Lung microvascular endothelial cell (primary cell): ENCODE data around the gene KRTAP5-6. TPM values are rescaled to one million over a fixed set of nuclear protein-coding genes. Genes with fewer than 3 reads are reported as not detected.

Experiments
- DNase-seq, 2 donors: peaks; one replicate each; pipeline versions ENCODE4 v3.0.0 to v3.0.0-alpha.2; 2010; ENCODE audit warnings: low read depth in 2 of 2
- total RNA-seq: library from RNA; depleted of rRNA; stranded (reverse); fragments of >200 nt; gene quantifications from 2 replicates; pipeline ENCODE4 v1.2.1, GENCODE V29; 2014

The KRTAP5-6 gene, protein sequence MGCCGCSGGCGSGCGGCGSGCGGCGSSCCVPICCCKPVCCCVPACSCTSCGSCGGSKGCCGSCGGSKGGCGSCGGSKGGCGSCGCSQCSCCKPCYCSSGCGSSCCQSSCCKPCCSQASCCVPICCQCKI
- total RNA-seq = not detected in 2 replicates

DNA sequence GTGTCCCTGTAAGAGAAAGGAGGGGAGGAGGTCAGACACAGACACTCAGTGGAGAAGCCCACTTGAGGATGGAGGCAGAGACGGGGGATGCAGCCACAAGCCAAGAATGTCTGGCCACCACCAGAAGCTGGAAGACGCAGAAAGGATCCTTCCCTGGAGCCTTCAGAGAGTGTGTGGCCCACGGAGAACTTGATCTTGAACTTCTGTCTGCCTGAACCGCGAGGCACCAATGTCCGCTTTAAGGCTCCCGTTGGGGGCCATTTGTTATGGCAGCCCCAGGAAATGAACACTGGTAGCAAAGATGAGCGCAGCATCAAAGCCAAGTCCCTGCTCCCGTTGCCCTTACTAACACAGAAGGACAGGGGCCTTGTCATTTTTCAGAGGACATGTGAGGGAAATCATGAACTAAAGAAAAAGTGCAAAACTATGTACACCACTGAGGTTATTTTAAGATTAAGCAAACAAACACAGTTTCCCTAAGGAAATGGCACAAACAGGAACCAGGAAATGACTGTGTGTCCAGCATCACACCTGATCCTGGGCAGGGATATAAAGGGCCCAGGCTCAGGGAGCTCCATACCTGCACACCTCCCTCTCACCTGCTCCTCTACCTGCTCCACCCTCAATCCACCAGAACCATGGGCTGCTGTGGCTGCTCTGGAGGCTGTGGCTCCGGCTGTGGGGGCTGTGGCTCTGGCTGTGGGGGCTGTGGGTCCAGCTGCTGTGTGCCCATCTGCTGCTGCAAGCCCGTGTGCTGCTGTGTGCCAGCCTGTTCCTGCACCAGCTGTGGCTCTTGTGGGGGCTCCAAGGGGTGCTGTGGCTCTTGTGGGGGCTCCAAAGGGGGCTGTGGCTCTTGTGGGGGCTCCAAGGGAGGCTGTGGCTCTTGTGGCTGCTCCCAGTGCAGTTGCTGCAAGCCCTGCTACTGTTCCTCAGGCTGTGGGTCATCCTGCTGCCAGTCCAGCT, at the start of gene KRTAP5-6:
Gene KRTAP5-6 (plus strand): TSS at position 588 of the 963 bp plus-strand sequence. CDS start 51 bp downstream, at position 639.
- peak in 1 of 2 donors; percentile 71 for DNase-seq

- no peak for DNase-seq
Observed at GRCh38 chr11:1647901-1648652, 48.9 kb upstream of the KRTAP5-6 start.

- DNase-seq = no peak
Observed at GRCh38 chr11:1648653-1649420, 48.2 kb upstream of the KRTAP5-6 start.

DNA sequence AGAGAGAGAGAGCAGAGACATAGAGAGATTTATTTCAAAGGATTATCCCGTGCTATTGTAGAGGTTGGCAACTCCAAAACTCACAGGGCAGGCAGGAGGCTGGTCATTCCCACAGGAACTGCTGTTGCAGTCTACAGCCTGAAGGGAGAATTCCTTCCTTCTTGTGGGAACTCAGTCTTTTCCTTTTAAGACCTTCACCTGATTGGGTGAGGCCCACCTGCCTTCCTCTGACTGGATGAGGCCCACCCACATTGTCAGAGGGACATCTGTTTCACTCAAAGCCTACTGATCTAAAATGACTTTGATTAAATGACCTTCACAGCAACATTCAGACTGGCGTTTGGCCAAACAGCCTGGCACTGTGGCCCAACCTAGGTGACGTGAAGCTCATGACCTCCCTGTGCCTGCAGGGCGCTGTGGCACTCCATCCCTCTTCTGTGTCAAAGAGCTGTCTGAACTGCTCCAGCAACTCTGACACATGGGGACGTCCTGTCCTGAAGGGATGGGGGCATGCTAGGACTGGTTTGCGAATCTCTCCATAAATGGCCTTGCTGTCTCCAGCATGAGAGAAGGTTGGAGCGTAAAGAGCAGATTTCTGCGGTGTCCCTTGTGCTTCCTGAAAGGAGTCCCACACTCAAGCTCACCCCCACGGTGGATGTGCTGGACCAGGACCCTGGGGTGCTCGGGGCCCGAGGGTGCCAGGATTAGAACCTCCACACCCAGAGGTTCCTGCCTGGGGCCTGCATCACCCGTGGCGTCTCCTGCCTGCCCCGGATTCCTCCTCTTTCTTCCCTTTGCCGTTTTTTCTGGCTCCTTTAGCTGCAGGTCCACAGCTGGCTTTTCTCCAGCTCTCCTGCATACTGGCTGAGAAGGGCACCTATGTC, 46.7 kb upstream of the KRTAP5-6 start:
- DNase-seq = no peak

DNA sequence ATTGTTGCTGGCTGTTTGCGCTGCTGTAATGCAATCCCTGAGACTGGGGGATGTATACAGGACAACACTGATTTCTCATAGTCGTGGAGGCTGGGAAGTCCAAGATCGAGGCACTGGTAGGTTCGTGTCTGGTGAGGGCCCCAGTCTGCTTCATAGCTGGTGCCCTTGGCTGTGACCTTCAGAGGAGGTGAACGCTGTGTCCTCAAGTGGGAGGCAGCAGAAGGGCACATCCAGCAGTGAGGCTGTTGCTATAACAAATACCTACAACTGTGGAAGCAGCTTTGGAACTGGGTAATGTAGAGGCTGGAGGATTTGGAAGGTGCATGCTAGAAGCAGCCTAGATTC, 46.1 kb upstream of the KRTAP5-6 start:
- no peak for DNase-seq

- no peak for DNase-seq
Observed at GRCh38 chr11:1651411-1651980, 45.5 kb upstream of the KRTAP5-6 start.

DNA sequence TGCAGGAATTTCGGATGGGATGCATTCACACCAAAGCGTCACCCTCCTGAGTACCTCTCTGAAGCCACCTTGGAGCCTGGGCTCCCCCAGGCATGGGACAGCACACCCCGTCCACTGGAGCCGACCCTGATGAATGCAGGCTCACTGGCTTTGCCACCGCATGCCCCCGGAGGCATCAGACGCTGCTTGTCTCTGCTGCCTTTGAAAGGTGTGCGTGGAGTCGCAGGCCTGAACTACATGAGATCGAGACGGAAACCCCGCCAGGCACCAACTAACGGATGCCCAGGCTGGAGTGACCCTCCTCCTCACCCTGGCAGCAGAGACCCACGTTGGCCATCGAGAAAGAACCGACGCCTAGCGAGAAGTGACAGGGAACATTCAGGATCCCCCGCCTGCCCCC, 45.0 kb upstream of the KRTAP5-6 start:
- no peak for DNase-seq

DNA sequence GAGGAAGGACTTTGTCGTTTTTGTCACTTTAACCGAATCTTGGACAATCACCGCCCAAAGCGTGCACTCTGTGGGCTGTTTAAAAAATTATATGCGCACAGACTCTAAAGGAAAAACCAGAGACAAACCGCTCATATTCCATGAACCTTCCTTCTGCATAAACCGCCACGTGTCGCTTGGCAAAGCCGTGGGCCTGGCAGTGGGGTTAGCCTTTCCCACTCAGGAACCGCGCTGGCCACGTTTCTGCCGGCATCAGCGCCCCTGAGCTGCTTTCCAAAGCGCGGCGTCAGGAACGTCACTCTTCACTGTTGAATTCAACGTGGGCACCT, 44.6 kb upstream of the KRTAP5-6 start:
- DNase-seq = no peak

DNA sequence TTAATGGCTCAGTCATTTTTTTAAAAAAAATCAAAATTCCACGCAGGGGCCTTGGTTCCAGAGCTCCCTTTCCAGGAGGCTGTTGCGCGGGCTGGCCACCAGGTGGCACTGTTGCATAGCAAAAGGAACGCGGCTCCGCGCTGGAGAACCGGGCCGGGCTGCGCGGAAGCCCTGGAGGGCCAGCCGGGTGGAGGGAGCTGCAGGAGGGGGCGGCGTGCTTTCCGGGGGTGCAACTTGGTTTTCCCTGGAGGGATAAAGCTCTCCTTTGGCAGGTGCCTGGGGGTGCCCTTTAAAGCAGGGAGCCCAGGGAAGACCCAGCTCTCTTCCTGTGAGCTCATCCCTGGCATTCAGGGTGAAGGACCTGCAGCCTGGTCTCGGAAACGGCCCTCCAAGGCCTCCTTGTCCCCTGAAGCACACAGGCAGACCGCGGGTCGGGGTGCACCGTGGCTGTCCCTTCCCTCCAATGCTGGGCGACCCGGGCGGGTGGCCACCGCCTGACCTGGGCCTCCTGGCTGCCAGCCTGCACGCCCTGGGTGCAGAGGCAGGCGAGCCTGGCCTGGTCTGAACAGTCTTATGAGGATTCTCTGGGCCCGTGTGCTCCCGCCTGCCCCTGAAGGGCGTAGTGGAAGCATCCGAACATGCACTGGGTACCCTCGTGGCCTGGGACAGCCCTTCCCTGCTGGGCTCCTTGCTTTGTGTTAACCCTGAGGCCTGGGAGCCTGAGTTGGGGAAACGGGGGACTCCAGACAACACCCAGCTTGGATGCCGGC, 44.0 kb upstream of the KRTAP5-6 start:
- DNase-seq = peak; percentile 43 to 84

DNA sequence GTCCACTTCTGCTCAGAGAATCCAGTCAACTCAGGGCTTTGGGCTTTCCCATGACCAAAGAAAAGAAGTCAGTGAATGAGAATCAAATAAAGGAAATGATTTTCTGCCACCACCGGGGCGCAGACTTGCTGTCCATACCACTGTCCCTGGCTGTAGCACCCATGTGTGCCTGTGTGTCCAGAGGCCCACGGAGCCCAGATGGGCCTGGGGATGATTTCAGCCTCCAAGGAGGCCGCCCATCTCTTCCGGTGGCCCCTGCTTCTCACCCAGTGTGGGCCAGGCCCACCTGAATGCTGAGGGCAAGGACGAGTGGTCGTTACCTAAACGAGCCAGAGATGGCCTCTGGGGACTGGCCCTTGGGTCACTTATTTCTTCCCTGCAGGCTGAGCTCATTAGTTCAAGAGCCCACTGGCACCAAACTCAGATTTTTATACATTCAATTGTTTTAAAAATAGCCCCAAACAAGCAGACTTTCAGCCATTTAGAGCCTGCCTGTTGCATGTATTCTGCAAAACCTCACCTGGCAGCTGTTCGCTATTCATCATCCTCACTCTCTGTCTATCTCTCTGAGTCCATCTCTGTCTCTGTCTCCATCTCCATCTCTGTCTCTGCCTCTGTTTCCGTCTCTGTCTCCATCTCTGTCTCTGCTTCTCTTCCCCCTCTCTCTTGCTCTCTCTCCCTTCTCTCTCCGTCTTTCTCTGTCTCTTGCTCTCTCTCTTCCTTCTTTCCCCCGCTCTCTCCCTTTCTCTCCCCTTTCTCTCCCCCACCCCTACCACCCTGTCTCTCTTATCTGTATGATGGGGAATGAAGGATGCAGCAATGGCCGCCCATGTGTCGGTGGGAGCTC, 43.2 kb upstream of the KRTAP5-6 start:
- peak in 1 of 2 donors; percentile 45 for DNase-seq

DNA sequence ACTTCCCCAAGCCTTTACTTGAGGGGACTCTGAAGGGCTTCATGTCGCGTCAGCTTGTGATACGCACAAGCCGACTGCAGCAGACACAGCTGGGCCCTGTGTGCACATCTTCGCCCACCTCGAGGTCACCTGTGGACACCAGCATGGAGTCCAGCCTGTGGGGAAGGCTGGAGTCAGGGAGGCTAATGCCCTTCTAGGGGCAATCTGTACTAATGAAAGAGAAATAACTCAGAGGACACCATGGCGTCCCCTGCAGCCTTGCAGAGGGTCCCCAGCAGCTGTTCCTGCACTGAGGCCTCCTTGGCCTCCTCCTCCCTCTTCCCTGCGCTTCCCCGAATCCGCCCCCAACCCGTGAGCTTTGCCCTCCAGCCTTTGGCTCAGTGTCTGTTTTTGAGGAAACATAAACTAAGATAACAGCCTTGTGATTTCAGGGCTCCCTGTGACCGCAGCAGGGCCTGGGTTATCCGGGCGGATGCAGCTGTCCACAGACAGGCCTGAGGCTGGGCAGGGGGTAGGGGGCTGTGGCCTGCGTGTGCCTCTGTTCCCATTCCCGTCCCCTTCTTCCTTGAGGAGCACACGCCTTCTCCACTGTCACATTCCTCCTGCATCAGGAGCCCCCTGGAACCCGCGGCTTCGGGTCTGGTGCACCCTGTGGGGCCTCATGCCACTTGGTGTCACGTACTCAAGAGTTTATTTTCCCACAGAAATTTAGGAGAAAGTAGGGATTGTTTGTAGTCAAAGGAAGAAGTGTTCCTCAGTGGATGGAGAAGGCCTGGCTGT, 42.4 kb upstream of the KRTAP5-6 start:
- peak in 1 of 2 donors; percentile 91 for DNase-seq

DNA sequence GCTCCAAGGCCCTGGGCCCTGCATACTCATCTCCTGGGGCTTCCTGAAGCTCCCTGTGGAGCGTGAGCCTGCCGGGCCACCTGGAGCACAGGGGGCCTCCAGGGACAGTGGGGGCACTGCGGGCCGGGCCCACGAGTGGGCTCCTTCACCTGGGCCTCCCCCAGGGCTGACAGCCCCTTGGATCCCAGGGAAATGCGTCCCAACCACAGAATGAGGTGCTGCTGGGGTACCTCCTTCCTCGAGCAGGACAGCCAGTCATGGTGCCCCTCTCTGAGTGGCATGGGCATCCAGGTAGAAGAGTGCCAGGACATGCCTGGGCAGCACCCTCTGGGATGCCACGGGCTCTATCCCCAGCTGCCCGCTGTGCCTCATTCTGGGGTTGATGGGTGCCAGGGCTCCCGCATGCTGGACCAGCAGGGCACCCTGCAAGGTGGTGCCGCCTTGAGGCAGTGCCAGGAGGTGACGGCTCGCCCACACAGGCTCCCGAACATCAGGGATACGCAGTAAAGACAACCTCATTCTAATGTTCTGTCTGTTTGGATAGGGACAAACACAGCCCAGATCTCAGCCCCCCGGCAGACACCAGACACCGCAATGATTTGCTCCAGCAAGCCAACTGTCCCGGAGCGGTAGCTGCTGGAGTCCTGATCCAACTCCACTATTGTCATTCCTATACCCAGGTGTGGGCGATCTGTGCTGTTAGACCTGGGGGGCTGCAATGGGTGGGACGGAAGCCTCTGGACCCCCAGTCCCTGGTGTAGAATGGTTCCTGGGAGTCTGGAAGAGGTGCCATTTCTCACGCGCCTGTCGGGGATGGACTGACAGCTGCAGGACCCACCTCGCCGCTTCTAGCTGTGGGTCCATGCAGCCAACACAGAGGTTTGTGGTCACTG, 41.6 kb upstream of the KRTAP5-6 start:
- no peak for DNase-seq

GRCh38 chr11:1656061-1656441, 40.9 kb upstream of the KRTAP5-6 start:
- DNase-seq = no peak

DNA sequence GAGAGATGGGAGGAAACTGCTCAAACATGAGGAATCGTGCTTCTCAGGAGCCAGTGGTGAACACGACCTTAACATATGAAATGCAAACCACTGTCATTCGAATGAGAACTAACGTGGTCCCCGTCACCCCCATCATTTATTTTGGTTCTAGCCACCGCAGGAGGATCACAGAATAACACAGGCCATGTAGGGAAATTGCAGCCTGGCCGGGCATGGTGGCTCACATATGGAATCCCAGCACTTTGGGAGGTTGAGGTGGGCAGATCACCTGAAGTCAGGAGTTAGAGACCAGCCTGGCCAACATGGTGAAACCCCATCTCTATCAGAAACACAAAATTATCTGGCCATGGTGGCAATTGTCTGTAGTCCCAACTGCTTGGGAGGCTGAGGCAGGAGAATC, 40.3 kb upstream of the KRTAP5-6 start:
- DNase-seq = no peak

- DNase-seq = no peak
Observed at GRCh38 chr11:1659506-1659905, 37.5 kb upstream of the KRTAP5-6 start.

GRCh38 chr11:1660111-1660867, 36.7 kb upstream of the KRTAP5-6 start:
- no peak for DNase-seq
